GM12878 (cell line): ENCODE measurements around the gene TRIOBP.
"Not testable (repeated sequence)": the region's sequence is repeated elsewhere in the genome, so short reads cannot be mapped to it uniquely, and the experiment has no call there.

Source experiments
- POLR2A ChIP-seq: IDR thresholded peaks from 2 replicates; pipeline ENCODE4 v1.6.1; 2011; ENCODE audit warnings: low read depth, mild to moderate bottlenecking, low read length
- TF ChIP-seq, protein P1 (sequence below): IDR thresholded peaks from 2 replicates; pipeline ENCODE4 v1.6.1; 2011; ENCODE audit warnings: low read depth, mild to moderate bottlenecking, low read length, moderate library complexity, borderline replicate concordance; ENCODE audit errors: extremely low read depth

- TF ChIP-seq, protein P1, sequence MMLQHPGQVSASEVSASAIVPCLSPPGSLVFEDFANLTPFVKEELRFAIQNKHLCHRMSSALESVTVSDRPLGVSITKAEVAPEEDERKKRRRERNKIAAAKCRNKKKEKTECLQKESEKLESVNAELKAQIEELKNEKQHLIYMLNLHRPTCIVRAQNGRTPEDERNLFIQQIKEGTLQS: not testable (repeated sequence)
- TF ChIP-seq POLR2A: not testable (repeated sequence)
Observed at GRCh38 chr22:37717746-37718305, 21.0 kb downstream of the TRIOBP start.
